Stomach (tissue), 9 donors: ENCODE data around the gene GSDMA. TPM values are rescaled to one million over a fixed set of nuclear protein-coding genes. Genes with fewer than 3 reads are reported as not detected.

Source experiments
- DNase-seq, 2 donors: peaks; one replicate each; pipeline versions ENCODE4 v3.0.0 to v3.0.0-alpha.2; 2013 to 2019
- H3K27ac ChIP-seq, 5 donors: fragments of 200-600 bp in 4 of 5; sonication (generic) in 4 of 5; one replicate each; pipeline ENCODE4 v1.5.1; 2013 to 2019; ENCODE audit warnings: mild to moderate bottlenecking in 1 of 5, moderate library complexity in 1 of 5
- H3K27me3 ChIP-seq, 3 donors: fragments of 200-600 bp; sonication (generic); one replicate each; pipeline ENCODE4 v1.5.1; 2017 to 2019; ENCODE audit warnings: mixed run types in 1 of 3
- H3K36me3 ChIP-seq, 4 donors: fragments of 200-600 bp; sonication (generic); 1 replicate in 3 of 4; 2 replicates in 1 of 4; pipeline ENCODE4 v1.5.1; 2016 to 2019
- H3K4me1 ChIP-seq, 4 donors: fragments of 200-600 bp; sonication (generic); one replicate each; pipeline ENCODE4 v1.5.1; 2016 to 2019
- H3K4me3 ChIP-seq, 4 donors: fragments of 200-600 bp; sonication (generic) in 3 of 4; one replicate each; pipeline ENCODE4 v1.5.1; 2016 to 2019; ENCODE audit warnings: mild to moderate bottlenecking in 1 of 4
- H3K9me3 ChIP-seq, 4 donors: fragments of 200-600 bp; sonication (generic); one replicate each; pipeline ENCODE4 v1.5.1; 2016 to 2019
- CTCF ChIP-seq, 7 experiments: fragments of 450-650 bp in 4 of 7; fragments of 200-600 bp in 3 of 7; sonication (generic) in 3 of 7; IDR thresholded peaks; one replicate each; pipeline ENCODE4 v1.5.1; 2016 to 2019; ENCODE audit warnings: antibody characterized with exemption in 7 of 7, control low read depth in 2 of 7, mild to moderate bottlenecking in 1 of 7
- EP300 ChIP-seq: sonication (generic); formaldehyde crosslinking; IDR thresholded peaks from one replicate; pipeline ENCODE4 v1.6.1; 2017; ENCODE audit warnings: antibody characterized with exemption
- POLR2A ChIP-seq, 4 donors: fragments of 450-650 bp; IDR thresholded peaks; one replicate each; pipeline ENCODE4 v1.6.1; 2016; ENCODE audit warnings: antibody characterized with exemption in 4 of 4, control low read depth in 2 of 4, mild to moderate bottlenecking in 1 of 4, moderate library complexity in 1 of 4
- POLR2AphosphoS5 ChIP-seq, 3 donors: sonication (generic); formaldehyde crosslinking; IDR thresholded peaks; one replicate each; pipeline ENCODE4 v1.6.1; 2016; ENCODE audit warnings: antibody characterized with exemption in 3 of 3
- WGBS, 5 donors: extraction: QIAGEN DNeasy Blood & Tissue Kit in 3 of 5; methylation state at CpG; one replicate each; pipeline versions ENCODE4 v1.1.5 to v1.1.7; 2013 to 2018; 5-methylcytosine and 5-hydroxymethylcytosine counted together
- intact Hi-C: fragments of 100-400 bp; cut with DNase I; formaldehyde crosslinking; loops from one replicate; pipeline ENCODE4 v1.15.1; 2023; ENCODE audit warnings: low total_unique reads
- polyA plus RNA-seq, 3 donors: library from polyadenylated mRNA; stranded (reverse); fragments of 200-250 nt; gene quantifications; one replicate each; pipeline ENCODE4 v1.2.3, GENCODE V29; 2013
- total RNA-seq, 5 donors: library from RNA; depleted of rRNA; stranded (reverse); fragments of >200 nt; gene quantifications; one replicate each; pipeline versions ENCODE4 v1.1.0 to v1.2.3, GENCODE V29; 2014 to 2016
- donor health status: healthy with polysubstance abuse.
- donor health status: Bipolar disorder and iron deficiency.
- donor health status: healthy.

The GSDMA gene
- total and polyA plus RNA-seq, 8 donors, result 0.08 to 0.92 TPM; not detected in 6

GRCh38 chr17:39926135-39926587, 36.6 kb upstream of the GSDMA start:
- peak overlapping the region; percentile 91 to 96 (median 94) for H3K27ac ChIP-seq
- 12 to 26% (median 18%) methylated on average over 4 of the region's 4 CpGs for WGBS, 5 donors

GRCh38 chr17:39926588-39927100, 36.2 kb upstream of the GSDMA start:
- WGBS, 5 donors, result 0 to 4% (median 1%) methylated on average over 8 to 15 of the region's 15 CpGs
- TF ChIP-seq CTCF (IDR thresholded peaks at IDR 0.05), result no peak
- TF ChIP-seq POLR2AphosphoS5 (IDR thresholded peaks at IDR 0.05), result no peak
- no peak for TF ChIP-seq POLR2A (IDR thresholded peaks at IDR 0.05)
- TF ChIP-seq EP300, result no peak
- H3K4me1 ChIP-seq, result peaks cover 36 to 67% (median 54%) of the 10 kb centered on the region in 4 donors
- peak overlapping the region; percentile 90 to 98 (median 92) for H3K4me3 ChIP-seq
- peak overlapping the region; percentile 91 to 96 (median 94) for H3K27ac ChIP-seq
- no peaks in the 10 kb centered on the region for H3K27me3 ChIP-seq
- peaks cover 25 to 34% (median 26%) of the 10 kb centered on the region in 4 donors for H3K36me3 ChIP-seq
- intact Hi-C loops, result no loop called here
- DNase-seq, result peak; percentile 55 to 82
- no peaks in the 10 kb centered on the region for H3K9me3 ChIP-seq

More at GRCh38 chr17:39926135-39926587, 36.6 kb upstream of the GSDMA start:
- TF ChIP-seq POLR2A (IDR thresholded peaks at IDR 0.05) (no peak), CTCF (IDR thresholded peaks at IDR 0.05) (no peak), EP300 (no peak), POLR2AphosphoS5 (IDR thresholded peaks at IDR 0.05) (no peak)
- no peaks in the 10 kb centered on the region for H3K9me3 ChIP-seq
- H3K27me3 ChIP-seq, result no peaks in the 10 kb centered on the region
- H3K36me3 ChIP-seq, result peaks cover 28 to 39% (median 31%) of the 10 kb centered on the region in 4 donors
- H3K4me1 ChIP-seq, result peaks cover 36 to 72% (median 54%) of the 10 kb centered on the region in 4 donors
- H3K4me3 ChIP-seq, result peak overlapping the region; percentile 90 to 98 (median 92)
- DNase-seq, result no peak
- intact Hi-C loops, result no loop called here

DNA sequence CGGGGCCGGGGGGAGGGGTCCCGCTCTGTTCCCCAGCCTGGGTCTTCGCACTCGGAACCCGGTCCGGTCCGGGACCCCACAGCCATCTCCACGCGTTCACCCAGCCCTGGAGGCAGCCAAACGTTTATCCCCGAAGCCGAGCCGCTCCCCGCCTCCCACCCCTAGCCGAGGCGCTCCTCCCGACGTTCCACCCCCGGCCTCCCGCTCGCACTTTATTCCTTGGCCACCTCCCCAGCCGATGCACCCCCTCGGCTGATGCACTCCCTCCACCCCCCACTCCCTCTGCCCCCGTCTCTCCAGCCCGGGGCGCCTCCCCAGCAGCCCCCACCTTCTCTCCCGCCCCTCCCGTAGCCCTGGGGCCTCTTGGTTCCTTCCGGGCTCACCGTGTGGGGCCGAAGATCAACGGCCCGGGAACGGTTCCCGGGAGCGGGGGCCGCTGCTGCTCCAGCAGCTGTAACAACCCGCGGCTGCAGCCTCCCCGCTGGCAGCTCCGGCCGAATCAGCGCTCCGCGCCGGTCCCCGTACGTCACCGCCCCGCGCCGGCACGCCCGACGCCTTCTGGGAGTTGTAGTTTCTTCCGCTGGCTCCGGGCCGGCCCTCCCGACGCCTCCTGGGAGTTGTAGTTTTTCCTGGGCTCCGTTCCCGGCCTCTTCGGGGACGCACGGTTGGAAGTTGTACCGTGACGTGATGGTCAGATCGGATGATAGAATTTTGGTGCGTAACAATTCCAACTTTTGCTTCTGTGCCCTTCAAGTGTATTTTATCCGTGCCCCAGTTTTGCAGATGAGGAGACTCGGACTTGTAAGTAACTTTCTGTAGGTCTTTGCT, 35.5 kb upstream of the GSDMA start, which contains the start of the genes LRRC3C and ORMDL3:
Gene LRRC3C, plus strand, starts transcription at position 632 of the 828 bp plus-strand sequence. CDS start 13,792 bp downstream, outside the sequence.
Gene ORMDL3, minus strand, starts transcription at position 501 of the 828 bp plus-strand sequence. CDS start 3,398 bp downstream, outside the sequence.
- peak within 1 kb of the TSS; percentile 91 to 96 (median 94) for H3K27ac ChIP-seq
- WGBS, 5 donors, result 1 to 2% (median 1%) methylated on average over 49 to 72 of the region's 72 CpGs
- no peaks in the 10 kb centered on the region for H3K9me3 ChIP-seq
- peaks cover 18 to 28% (median 20%) of the 10 kb centered on the region in 4 donors for H3K36me3 ChIP-seq
- intact Hi-C loops, result no loop called here
- no peaks in the 10 kb centered on the region for H3K27me3 ChIP-seq
- peak; percentile 95 to 98 for DNase-seq
- TF ChIP-seq CTCF (IDR thresholded peaks at IDR 0.05) (no peak), POLR2AphosphoS5 (IDR thresholded peaks at IDR 0.05) (peak; percentile 83 to 96 (median 85)), POLR2A (IDR thresholded peaks at IDR 0.05) (peak in 1 of 4 donors; percentile 71)
- peak within 1 kb of the TSS; percentile 90 to 98 (median 92) for H3K4me3 ChIP-seq
- H3K4me1 ChIP-seq, result peaks cover 36 to 61% (median 54%) of the 10 kb centered on the region in 4 donors
